Stimulated activated CD8-positive, alpha-beta memory T cell treated with anti-CD3 and anti-CD28 coated beads, Interleukin-4, amount 100 ng/mL, for 48 hours (primary cell): ENCODE data around the gene ERICH6B.

Experiments used
- DNase-seq: peaks from one replicate; pipeline ENCODE4 v3.0.0-alpha.2; 2020

Gene ERICH6B

DNA sequence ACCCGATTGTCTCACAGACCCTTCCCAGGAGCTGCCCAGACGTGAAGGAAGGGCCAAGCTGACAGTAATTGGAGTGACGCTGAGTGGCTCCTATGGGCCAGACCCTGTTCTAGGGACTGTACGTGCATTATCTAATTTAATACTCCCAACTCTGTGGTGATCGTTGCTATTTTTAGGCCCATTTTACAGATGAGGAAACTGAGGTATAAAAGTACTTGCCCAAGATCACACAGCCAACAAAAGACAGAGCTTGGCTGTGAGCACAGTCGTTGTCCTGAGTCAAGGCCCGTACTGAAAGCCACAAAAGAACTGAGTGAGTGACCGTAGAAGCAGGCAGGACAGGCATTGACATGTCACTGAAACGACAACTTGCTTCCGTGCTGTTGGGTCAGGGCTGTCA, 74.7 kb downstream of the ERICH6B start:
- no peak for DNase-seq

DNA sequence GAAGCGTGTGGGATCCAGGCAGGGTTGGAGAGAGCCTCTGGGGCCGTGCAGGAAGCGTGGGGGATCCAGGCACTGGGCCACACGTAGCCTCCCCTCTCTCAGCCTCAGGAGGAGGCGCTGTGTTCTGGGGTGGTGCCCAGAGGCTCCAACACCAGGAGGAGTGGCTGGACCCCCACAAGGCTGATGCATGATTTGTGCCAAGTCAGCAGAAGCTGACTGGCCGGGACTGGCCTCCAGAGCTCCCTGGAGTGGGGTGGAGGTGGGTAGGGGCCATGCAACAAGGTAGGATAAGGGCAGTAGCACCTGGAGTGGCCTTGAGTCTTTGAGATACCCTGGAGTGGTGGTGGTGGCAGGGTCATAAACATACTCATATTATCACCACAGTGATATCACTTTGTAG, 75.3 kb downstream of the ERICH6B start:
- DNase-seq = no peak

GRCh38 chr13:45538382-45538781, 77.2 kb downstream of the ERICH6B start:
- no peak for DNase-seq

- no peak for DNase-seq
Observed at GRCh38 chr13:45537516-45537915, 78.0 kb downstream of the ERICH6B start.

DNA sequence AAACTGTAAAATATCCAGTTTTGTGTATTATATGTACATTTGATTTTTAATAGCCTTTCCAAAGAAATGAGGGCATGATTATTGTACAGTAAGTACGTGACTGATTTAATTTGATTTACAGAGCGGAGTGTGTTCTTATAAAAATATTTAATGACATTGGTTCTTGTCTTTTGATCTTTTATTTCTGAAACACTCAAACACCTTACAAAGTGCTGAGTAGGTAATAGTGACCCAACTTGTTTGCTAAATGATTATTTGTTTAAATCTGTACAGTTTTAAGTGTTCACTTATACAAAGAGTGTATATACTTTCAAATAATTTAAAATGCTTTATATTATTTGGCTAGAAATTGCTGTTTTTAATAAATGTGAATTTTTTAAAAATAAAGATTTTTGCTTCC, 79.3 kb downstream of the ERICH6B start:
- no peak for DNase-seq

GRCh38 chr13:45534604-45535003, 80.9 kb downstream of the ERICH6B start:
- DNase-seq = no peak

DNA sequence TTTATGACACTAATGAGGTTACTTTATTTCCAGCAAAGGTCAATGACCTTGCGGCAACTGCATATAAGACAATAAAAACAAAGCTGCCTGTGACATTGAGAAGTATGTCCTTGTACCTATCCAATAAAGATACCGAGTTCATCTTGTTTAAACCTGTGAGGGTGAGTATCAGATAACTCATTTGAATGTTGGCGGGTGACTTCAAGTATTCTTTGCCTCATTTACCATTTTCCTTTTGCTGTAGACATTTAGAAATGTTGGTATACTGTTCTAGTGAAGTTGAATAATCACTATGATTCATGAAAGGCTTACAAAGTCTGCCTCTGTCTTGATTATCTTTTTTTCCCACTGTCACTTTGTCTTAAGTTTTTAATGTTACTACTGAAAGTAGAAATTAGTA, 85.8 kb downstream of the ERICH6B start:
- no peak for DNase-seq

DNA sequence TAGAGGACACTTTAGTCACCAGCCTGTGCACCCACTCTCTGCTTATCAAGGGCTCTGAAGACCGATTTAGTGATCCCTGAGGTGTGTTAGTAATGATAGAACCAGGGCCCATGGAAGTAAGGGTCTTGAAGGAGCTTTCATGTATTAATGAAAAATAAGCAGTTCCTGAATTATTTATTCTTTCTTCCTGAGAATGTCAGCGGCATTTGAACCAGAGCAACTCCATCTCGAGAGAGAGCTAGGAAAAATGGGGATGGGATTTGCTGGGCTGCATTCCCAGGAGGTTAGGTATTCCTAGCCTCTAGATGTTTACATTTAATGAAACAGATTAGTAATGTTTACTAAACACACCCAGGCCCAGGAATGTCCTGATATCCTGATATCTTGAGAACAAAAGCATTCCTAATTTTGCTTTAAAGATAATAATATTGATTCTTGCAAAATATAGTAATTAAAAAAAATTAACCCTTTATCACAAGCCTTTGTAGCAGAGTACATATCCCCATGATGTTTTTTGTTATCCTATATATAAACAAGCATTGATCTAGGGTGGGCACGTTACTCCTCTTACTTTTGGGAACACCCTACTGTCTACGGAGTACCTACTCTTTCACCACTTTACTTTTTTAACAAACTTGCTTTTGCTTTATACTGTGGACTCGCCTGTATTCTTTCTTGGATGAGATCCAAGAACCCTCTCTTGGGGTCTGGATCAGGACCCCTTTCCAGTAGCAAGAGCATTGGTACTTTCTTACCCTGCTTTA, 87.7 kb downstream of the ERICH6B start:
- no peak for DNase-seq

- DNase-seq = no peak
Observed at GRCh38 chr13:45522571-45522970, 93.0 kb downstream of the ERICH6B start.

DNA sequence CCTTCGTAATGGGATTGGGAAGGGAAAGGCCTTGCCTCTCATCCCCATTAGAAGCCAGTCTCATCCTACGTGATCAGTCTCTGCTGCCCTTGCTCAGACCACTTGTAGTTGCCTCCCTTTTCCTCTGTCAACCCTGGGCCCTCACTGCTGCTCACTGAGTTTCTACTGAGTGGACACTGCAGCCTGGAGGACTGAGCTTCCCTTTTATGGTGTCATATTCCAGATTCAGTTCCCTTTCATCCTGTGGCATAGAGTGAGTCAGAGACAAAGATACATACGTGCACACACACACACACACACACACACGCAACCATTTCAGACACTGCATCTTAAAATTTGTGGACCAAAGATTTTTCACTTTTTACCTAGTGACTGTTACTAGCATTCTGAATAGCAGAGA, 94.2 kb downstream of the ERICH6B start:
- DNase-seq = no peak

DNA sequence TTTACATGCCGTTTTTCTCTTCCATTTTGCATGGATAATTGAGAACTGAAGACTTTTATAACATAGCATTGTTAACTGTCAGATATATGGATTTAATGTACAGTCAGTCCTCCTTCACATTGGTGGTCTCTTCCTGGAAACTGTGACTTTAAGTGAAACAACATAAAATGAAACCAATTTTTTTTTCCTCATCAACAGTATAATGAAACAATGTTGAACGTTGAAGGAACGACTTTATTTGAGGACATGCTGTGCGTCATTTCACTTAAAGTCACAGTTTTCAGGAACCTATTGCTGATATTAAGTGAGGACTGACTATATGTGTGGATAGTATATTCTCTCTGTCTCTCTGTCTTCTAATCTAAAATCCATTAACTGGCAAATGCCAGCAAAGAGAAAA, 96.0 kb downstream of the ERICH6B start:
- no peak for DNase-seq

GRCh38 chr13:45518525-45519245, 96.9 kb downstream of the ERICH6B start:
- DNase-seq = no peak

DNA sequence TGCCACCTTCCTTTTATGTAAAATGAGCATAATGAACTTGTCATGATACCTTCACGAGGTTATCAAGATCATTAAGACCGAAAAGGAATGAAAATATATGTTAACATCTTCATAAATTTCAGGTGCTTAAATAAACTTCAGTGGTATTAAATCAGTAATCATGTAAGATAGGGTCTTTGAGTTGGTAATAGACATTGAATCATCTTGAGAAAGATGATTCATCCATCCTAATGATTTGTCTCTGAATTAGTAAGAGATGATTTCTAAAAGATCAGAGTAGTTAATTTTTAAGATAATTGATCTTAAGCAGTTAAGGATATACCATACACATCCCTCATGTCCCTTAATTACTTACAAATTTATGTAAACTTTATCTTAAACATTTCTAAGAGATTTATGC, 98.8 kb downstream of the ERICH6B start:
- DNase-seq = no peak

DNA sequence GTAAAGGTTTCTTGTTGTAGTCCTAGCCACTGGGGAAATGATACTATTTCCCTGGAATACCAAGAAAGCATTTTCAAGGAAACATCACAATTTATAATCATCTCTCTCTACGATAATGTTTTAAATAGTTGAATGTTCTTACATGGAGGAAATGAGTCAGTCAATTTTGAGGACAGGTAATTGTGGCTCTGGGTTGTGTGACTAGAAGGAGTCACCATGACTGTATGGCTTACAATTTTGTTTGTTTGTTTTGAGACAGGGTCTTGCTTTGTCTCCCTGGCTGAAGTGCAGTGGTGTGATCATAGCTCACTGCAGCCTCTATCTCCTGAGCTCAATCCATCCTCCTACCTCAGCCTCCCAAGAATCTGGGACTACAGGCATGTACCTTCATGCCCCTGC, 103.4 kb downstream of the ERICH6B start:
- DNase-seq = no peak

- DNase-seq = no peak
Observed at GRCh38 chr13:45511310-45512097, 104.0 kb downstream of the ERICH6B start.

DNA sequence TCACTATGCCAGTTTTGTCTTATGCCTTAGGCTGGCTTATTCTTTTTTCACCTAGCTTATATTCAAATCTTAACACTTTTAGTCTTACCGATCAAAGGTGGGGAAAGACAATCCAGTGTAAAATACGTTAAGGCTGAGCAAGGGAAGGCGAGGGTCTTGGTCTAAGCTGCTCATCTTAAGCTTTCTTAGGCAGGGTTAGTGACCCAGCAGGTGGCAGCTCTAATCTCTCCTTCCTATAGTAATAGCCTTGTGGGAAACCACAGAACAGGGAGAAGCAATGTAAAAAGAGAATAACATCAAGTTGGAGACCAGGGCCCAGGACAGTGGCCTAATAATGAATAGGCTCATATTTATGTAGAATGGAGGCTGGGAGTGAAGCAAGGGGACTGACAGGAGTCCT, 104.9 kb downstream of the ERICH6B start:
- DNase-seq = no peak

DNA sequence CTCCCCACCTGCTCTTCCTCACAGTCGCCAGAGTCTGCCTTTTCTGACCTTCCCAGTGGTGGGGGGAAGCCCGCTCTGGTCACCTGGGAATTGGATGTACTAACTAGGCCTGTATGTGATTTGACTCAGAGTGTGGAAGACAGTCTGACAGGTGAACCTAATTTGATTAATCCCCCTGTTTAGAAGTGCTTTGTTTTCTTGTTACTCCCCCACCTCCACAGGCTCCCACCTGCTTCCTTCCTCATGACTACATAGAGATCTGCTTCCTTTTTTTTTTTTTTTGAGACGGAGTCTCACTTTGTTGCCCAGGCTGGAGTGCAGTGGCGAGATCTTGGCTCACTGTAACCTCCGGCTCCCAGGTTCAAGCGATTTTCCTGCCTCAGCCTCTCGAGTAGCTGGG, 106.8 kb downstream of the ERICH6B start:
- DNase-seq = no peak

DNA sequence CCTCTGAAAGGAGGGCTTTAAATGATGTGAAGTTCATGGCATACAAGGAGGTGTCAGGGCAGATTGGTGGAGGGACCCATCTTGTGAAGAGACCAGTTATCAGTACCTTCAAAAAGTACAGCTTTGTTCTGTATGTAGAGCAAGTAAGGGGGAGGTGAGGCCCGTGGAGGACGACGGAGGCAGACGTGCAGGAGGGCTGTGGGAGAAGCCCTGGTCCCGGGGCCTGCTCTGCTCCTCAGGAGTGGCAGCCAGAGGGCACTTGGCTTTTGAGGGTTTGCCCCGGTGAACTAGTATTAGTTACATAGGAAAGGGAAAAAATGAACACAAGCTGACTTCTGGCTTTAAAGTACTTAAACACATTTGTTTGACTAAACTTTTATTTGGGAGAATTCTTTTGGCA, 108.7 kb downstream of the ERICH6B start:
- DNase-seq = no peak

- no peak for DNase-seq
Observed at GRCh38 chr13:45503658-45504057, 111.9 kb downstream of the ERICH6B start.

DNA sequence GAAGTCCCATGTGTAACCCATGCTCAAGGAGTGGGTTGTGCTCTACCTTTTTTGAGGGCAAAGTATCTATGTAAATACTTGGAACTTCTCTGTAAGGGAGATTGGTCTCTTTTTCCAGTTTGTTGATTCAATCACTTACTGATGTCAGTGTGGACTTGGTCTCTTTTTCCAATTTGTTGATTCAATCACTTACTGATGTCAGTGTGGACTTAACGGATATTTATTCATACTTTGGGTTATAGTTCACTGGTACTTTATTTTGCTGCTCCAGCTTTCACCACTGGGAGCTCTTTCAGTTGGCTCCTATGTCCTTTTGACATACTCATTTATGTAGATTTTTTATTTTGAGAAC, 114.4 kb downstream of the ERICH6B start:
- no peak for DNase-seq

- no peak for DNase-seq
Observed at GRCh38 chr13:45500492-45501174, 114.9 kb downstream of the ERICH6B start.

DNA sequence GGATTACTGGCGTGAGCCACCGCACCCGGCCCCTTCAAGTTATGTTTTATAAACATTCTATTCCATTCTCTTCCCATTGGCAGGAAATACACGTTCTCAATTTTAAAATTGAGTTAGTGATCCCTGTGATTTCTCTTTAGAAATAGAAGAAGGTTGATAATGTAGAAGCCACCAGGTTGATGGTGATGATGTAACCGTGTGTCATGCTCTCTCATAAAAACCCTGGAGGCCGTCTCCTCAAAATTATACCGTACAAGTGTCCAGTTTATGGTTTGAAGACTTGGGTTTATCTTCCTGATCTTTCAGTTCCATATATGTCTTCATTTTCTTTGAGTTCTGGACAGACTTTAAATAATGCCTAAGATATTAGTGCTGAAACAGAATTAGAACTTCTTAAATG, 118.6 kb downstream of the ERICH6B start:
- DNase-seq = no peak

- no peak for DNase-seq
Observed at GRCh38 chr13:45492538-45492937, 123.0 kb downstream of the ERICH6B start.
